Central memory CD8-positive, alpha-beta T cell (primary cell): Measurements from ENCODE around the gene RFWD3.

Source experiments
- ATAC-seq: fragments of 150-1000 bp; cut with Tn5 transposase; replicated peaks from 2 replicates; pipeline ENCODE4 v1.10.0; 2022; ENCODE audit warnings: mild to moderate bottlenecking, moderate FRiP score, moderate number of reproducible peaks; ENCODE audit not compliant: poor library complexity, severe bottlenecking; ENCODE audit errors: extremely low read depth
- DNase-seq, 2 donors: peaks; one replicate each; pipeline ENCODE4 v3.0.0; 2021; ENCODE audit warnings: low spot score in 2 of 2
- H3K27ac Mint-ChIP-seq: one replicate; pipeline ENCODE4 v1.8.0; 2022; ENCODE audit warnings: low read depth, mild to moderate bottlenecking, moderate library complexity, mixed read lengths
- H3K27me3 Mint-ChIP-seq: one replicate; pipeline ENCODE4 v1.8.0; 2022; ENCODE audit warnings: mixed read lengths
- H3K36me3 Mint-ChIP-seq: one replicate; pipeline ENCODE4 v1.8.0; 2022; ENCODE audit warnings: mild to moderate bottlenecking, moderate library complexity, mixed read lengths; ENCODE audit not compliant: insufficient read depth
- H3K4me1 Mint-ChIP-seq: one replicate; pipeline ENCODE4 v1.8.0; 2022; ENCODE audit warnings: mixed read lengths
- H3K4me3 Mint-ChIP-seq: one replicate; pipeline ENCODE4 v1.8.0; 2022; ENCODE audit warnings: mild to moderate bottlenecking, moderate library complexity, mixed read lengths
- H3K9me3 Mint-ChIP-seq: one replicate; pipeline ENCODE4 v1.8.0; 2022; ENCODE audit warnings: mixed read lengths

Gene RFWD3

DNA sequence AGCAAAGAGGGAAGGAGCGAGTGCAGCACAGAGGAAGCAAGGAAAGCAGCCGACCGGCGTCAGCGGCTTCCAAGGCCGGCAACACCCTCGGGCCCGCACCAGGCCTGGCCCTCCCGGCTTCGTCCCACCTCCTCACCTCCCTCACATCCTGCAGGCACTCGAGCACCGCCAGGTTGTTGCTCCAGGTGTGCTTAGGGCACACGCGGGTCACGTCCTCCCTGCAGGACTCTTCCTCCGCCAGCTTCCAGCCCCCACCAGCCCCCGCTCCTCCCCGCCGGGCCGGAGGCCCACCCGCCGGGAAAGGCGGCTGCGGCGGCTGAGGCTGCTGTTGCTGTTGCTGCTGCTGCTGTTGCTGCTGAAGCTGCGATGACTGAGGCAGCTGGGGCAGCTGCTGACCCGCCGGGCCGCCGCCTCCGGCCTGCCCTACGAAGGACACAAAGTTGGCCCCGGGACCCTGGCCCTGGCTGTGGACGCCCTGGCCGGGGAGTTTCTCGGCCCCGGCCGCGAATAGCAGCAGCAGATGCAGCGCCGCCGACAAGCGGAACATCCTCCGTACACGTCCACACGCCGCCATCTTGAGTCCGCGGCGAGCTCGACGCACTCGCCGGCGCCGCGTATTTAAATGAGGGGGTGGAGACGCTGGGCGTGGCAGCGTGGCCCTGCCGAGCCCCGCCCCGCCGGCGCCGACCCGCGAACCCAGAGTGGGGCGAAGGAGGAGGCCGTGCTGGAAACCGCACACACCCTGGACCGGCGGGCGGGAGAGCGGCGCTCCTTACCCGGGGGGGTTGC is 60.0 kb downstream of the RFWD3 start, which contains the start of gene GLG1:
Gene GLG1 (minus strand): TSS at position 594 of the 789 bp plus-strand sequence. CDS start 20 bp downstream, at position 574.
- peak within 1 kb of the TSS; percentile 94 for H3K27ac Mint-ChIP-seq
- ATAC-seq (peak; percentile 92), DNase-seq (peak; percentile 83 to 85)
- no peaks in the 10 kb centered on the region for H3K9me3 Mint-ChIP-seq
- H3K27me3 Mint-ChIP-seq = no peaks in the 10 kb centered on the region
- peaks cover 19% of the 10 kb centered on the region for H3K36me3 Mint-ChIP-seq
- peak within 1 kb of the TSS; percentile 97 for H3K4me3 Mint-ChIP-seq
- H3K4me1 Mint-ChIP-seq = peaks cover 57% of the 10 kb centered on the region

GRCh38 chr16:74605746-74606520 is 60.7 kb downstream of the RFWD3 start:
- DNase-seq (no peak), ATAC-seq (no peak)
- H3K4me1 Mint-ChIP-seq = peaks cover 64% of the 10 kb centered on the region
- H3K36me3 Mint-ChIP-seq = peaks cover 19% of the 10 kb centered on the region
- no peaks in the 10 kb centered on the region for H3K27me3 Mint-ChIP-seq
- H3K27ac Mint-ChIP-seq = peak overlapping the region; percentile 94
- peak overlapping the region; percentile 97 for H3K4me3 Mint-ChIP-seq
- H3K9me3 Mint-ChIP-seq = no peaks in the 10 kb centered on the region

DNA sequence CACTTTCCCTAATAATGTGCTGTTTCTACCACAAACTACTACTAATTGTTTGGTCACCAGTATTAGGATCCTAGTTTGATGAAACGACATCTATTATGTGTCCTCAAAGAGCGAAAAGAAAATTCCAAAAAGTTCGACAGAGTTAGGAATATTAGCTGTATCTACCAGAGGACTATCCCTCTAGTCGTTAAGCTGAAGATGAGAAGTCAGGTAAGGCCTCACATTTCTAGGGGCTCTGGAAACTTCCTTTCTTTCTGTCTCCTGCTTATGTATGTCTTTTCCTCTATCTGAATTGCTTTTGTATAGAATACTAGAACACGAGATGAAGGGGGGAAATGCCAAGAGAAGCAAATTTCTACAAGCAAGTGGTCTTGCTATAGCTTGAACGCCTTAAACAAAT is 61.3 kb downstream of the RFWD3 start:
- peaks cover 19% of the 10 kb centered on the region for H3K36me3 Mint-ChIP-seq
- no peaks in the 10 kb centered on the region for H3K9me3 Mint-ChIP-seq
- H3K4me1 Mint-ChIP-seq = peaks cover 70% of the 10 kb centered on the region

DNA sequence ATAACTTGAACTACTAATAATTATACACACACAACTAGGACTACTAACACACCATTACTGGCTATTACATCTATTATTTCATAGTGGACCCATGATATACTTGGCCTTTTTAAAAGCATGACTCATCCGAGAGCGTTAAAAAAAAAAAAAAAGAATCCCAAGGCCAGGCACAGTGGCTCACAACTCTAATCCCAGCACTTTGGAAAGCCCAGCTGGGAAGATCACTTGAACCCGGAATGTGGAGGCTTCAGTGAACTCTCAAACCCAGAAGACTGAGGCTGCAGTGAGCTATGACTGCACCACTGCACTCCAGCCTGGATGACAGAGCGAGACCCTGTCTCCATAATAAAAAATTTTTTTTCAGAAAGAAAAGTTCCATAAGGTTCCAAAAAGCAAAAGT is 62.8 kb downstream of the RFWD3 start:
- H3K27ac Mint-ChIP-seq = peak overlapping the region; percentile 22

More for the DNA sequence above, 61.3 kb downstream of the RFWD3 start:
- DNase-seq (no peak), ATAC-seq (no peak)
- H3K27ac Mint-ChIP-seq = no peak overlapping the region
- H3K27me3 Mint-ChIP-seq = no peaks in the 10 kb centered on the region
- H3K4me3 Mint-ChIP-seq = peak overlapping the region; percentile 97

DNA sequence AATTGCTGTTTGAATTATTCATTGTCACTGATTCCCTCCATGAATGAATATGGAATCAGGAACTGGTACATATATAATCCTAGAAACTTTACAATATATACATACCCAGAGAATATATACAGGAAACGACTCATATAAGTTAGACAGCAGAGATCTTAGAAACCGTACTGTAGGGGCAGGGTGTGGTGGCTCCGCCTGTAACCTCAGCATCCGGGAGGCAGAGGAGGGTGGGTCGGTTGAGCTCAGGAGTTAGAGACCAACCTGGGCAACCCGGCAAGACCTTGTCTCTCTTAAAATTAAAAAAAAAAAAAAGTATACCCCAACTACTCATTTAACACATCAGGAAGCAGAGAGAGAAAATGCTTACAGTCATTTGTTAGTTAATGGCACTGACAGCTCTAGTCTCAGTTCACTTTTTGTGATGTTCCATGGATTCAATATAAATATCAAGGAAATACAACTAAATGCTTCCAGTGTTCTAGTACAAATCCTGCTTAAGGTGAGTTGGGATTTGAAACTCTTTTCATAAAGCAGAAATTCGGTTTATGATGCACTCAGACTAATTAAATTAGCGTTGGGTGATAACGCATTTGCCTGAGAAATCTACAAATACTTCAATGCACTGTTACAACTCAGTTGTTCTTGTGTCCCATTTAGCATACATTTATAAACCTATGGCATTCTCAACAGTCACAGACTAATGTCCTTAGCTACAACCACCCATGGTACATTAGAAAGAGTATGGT is 65.4 kb downstream of the RFWD3 start:
- Mint-ChIP-seq H3K9me3 (no peaks in the 10 kb centered on the region), H3K27me3 (no peaks in the 10 kb centered on the region), H3K27ac (peak overlapping the region; percentile 71), H3K36me3 (peaks cover 16% of the 10 kb centered on the region), H3K4me1 (peaks cover 68% of the 10 kb centered on the region), H3K4me3 (peak overlapping the region; percentile 66)
- peak; percentile 99 for ATAC-seq
- peak in 1 of 2 donors; percentile 30 for DNase-seq

More for the DNA sequence above, 62.8 kb downstream of the RFWD3 start:
- Mint-ChIP-seq H3K4me1 (peaks cover 75% of the 10 kb centered on the region), H3K9me3 (no peaks in the 10 kb centered on the region), H3K36me3 (peaks cover 18% of the 10 kb centered on the region), H3K4me3 (peak overlapping the region; percentile 97), H3K27me3 (no peaks in the 10 kb centered on the region)
- DNase-seq = no peak
- no peak for ATAC-seq

- DNase-seq = no peak
- H3K27me3 Mint-ChIP-seq = no peaks in the 10 kb centered on the region
- ATAC-seq = no peak
- H3K4me3 Mint-ChIP-seq = no peak overlapping the region
- H3K9me3 Mint-ChIP-seq = no peaks in the 10 kb centered on the region
- H3K36me3 Mint-ChIP-seq = peaks cover 13% of the 10 kb centered on the region
- H3K4me1 Mint-ChIP-seq = peaks cover 48% of the 10 kb centered on the region
- no peak overlapping the region for H3K27ac Mint-ChIP-seq
Observed at GRCh38 chr16:74596586-74596985, 70.1 kb downstream of the RFWD3 start.

DNA sequence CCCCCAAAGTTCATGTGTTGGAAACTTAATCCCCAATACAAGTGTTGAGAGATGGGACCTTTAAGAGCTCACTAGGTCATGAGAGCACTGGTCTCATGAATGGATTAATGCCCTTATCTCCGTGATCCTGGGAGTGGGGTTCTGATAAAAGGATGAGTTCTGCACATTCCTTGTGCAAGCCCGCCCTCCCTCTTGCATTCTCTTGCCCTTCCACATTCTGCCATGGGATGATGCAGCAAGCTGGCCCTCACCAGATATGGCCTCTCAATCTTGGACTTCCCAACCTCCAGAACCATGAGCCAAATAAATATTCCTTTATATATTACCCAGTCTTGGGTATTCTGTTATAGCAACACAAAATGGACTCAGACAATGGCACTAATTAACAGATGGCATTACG is 73.8 kb downstream of the RFWD3 start:
- Mint-ChIP-seq H3K36me3 (peaks cover 16% of the 10 kb centered on the region), H3K9me3 (no peaks in the 10 kb centered on the region), H3K27me3 (no peaks in the 10 kb centered on the region), H3K4me1 (peaks cover 31% of the 10 kb centered on the region), H3K4me3 (no peak overlapping the region), H3K27ac (no peak overlapping the region)
- ATAC-seq (no peak), DNase-seq (no peak)

DNA sequence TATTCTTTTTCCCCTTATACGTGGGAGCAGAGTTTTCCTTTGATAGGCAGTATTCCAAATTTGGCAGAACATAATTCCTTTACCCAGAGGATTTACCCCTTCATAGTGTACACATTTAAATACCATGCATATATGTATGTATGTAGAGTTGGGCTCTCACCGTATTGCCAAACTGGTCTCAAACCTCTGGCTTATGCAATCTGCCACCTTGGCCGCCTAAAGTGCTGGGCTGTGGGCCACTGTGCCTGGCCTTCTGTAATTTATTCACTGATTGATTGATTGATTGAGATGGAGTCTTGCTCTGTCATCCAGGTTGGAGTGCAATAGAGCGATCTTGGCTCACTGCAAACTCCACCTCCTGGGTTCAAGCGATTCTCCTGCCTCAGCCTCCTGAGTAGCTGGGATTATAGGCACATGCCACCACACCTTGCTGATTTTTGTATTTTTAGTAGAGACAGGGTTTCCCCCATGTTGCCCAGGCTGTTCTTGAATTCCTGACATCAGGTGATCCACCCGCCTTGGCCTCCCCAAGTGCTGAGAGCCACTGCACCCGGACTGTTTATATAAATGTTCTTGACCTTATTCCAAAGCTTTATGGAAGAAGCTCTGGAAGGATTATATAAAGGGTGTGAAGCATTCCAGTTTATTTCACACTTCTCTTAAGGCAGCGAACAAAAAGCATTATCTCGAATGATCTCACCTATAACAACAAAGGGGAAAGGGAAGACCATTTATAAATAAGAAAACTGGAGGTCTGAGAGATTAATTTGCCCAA is 74.6 kb downstream of the RFWD3 start:
- Mint-ChIP-seq H3K9me3 (no peaks in the 10 kb centered on the region), H3K36me3 (peaks cover 20% of the 10 kb centered on the region), H3K4me1 (peaks cover 38% of the 10 kb centered on the region), H3K4me3 (no peak overlapping the region), H3K27ac (peak overlapping the region; percentile 49), H3K27me3 (no peaks in the 10 kb centered on the region)
- DNase-seq = no peak
- no peak for ATAC-seq

DNA sequence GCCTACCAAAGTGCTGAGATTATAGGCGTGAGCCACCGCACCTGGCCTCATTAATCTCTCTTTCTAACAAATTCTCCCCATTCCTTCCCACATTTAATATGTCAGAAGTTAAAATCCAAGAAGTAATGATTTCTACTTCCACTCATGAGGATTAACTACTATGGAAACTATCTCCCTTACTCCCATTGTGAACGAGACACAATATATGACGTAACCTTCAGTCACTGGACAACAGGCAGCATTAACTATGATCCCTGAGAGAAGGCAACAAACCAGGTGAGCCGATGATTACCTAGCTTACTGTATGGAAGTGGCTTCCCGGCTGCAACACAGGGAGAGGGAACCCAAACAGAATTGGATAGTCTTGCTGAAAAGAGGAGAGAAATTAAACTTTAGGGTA is 79.7 kb downstream of the RFWD3 start:
- peak overlapping the region; percentile 1 for H3K27ac Mint-ChIP-seq
- DNase-seq = no peak
- peaks cover 17% of the 10 kb centered on the region for H3K36me3 Mint-ChIP-seq
- H3K9me3 Mint-ChIP-seq = no peaks in the 10 kb centered on the region
- H3K4me3 Mint-ChIP-seq = no peak overlapping the region
- ATAC-seq = no peak
- peaks cover 59% of the 10 kb centered on the region for H3K4me1 Mint-ChIP-seq
- no peaks in the 10 kb centered on the region for H3K27me3 Mint-ChIP-seq

- no peaks in the 10 kb centered on the region for H3K27me3 Mint-ChIP-seq
- no peak overlapping the region for H3K27ac Mint-ChIP-seq
- DNase-seq (no peak), ATAC-seq (no peak)
- H3K36me3 Mint-ChIP-seq = peaks cover 17% of the 10 kb centered on the region
- no peaks in the 10 kb centered on the region for H3K9me3 Mint-ChIP-seq
- H3K4me3 Mint-ChIP-seq = no peak overlapping the region
- H3K4me1 Mint-ChIP-seq = peaks cover 66% of the 10 kb centered on the region
Observed at GRCh38 chr16:74585846-74586443, 80.7 kb downstream of the RFWD3 start.

- Mint-ChIP-seq H3K9me3 (no peaks in the 10 kb centered on the region), H3K4me1 (peaks cover 72% of the 10 kb centered on the region), H3K4me3 (peak overlapping the region; percentile 7), H3K27me3 (no peaks in the 10 kb centered on the region), H3K36me3 (peaks cover 22% of the 10 kb centered on the region), H3K27ac (peak overlapping the region; percentile 73)
- ATAC-seq (no peak), DNase-seq (no peak)
Observed at GRCh38 chr16:74583926-74584666, 82.6 kb downstream of the RFWD3 start.
